NCI-H526 treated with DMSO at 0.1 percent for 48 hours (cell line): ENCODE data around the gene CTDSP2.
"Not testable (repeated sequence)": the region's sequence is repeated elsewhere in the genome, so short reads cannot be mapped to it uniquely, and the experiment has no call there.

Experiments
- DNase-seq: peaks from one replicate; lab custom pipeline; 2025; lab: John Stamatoyannopoulos, UW

The CTDSP2 gene

GRCh38 chr12:57881475-57881874 is 34.9 kb upstream of the CTDSP2 start:
- DNase-seq: no peak

GRCh38 chr12:57881035-57881434 is 34.5 kb upstream of the CTDSP2 start:
- DNase-seq: not testable (repeated sequence)

GRCh38 chr12:57877876-57878275 is 31.3 kb upstream of the CTDSP2 start:
- no peak for DNase-seq

- DNase-seq: no peak
These were observed 29.4 kb upstream of the CTDSP2 start for GRCh38 chr12:57875753-57876547.

- no peak for DNase-seq
These were observed 27.9 kb upstream of the CTDSP2 start for GRCh38 chr12:57874166-57875108.

- no peak for DNase-seq
These were observed 25.8 kb upstream of the CTDSP2 start for GRCh38 chr12:57872362-57872761.

GRCh38 chr12:57869927-57870318 is 23.4 kb upstream of the CTDSP2 start:
- no peak for DNase-seq

- DNase-seq: no peak
These were observed 22.9 kb upstream of the CTDSP2 start for GRCh38 chr12:57869298-57869926.

GRCh38 chr12:57868851-57869268 is 22.3 kb upstream of the CTDSP2 start:
- DNase-seq: peak; percentile 53

GRCh38 chr12:57868221-57868620 is 21.7 kb upstream of the CTDSP2 start:
- no peak for DNase-seq

GRCh38 chr12:57866308-57867019 is 19.9 kb upstream of the CTDSP2 start:
- no peak for DNase-seq

GRCh38 chr12:57865084-57865751 is 18.7 kb upstream of the CTDSP2 start:
- no peak for DNase-seq

GRCh38 chr12:57864442-57865083 is 18.0 kb upstream of the CTDSP2 start:
- no peak for DNase-seq

GRCh38 chr12:57863676-57864075 is 17.1 kb upstream of the CTDSP2 start:
- DNase-seq: no peak

- no peak for DNase-seq
These were observed 15.4 kb upstream of the CTDSP2 start for GRCh38 chr12:57861967-57862366.

GRCh38 chr12:57860883-57861282 is 14.4 kb upstream of the CTDSP2 start:
- not testable (repeated sequence) for DNase-seq

- no peak for DNase-seq
These were observed 12.6 kb upstream of the CTDSP2 start for GRCh38 chr12:57859121-57859520.

- not testable (repeated sequence) for DNase-seq
These were observed 11.6 kb upstream of the CTDSP2 start for GRCh38 chr12:57858123-57858522.

- no peak for DNase-seq
These were observed 8.4 kb upstream of the CTDSP2 start for GRCh38 chr12:57854965-57855364.

- DNase-seq: no peak
These were observed 7.5 kb upstream of the CTDSP2 start for GRCh38 chr12:57853864-57854556.
